Measurements from ENCODE around the gene CYB5R4. TPM values are rescaled to one million over a fixed set of nuclear protein-coding genes. Genes with fewer than 3 reads are reported as not detected.

Gene CYB5R4
- total and polyA plus RNA-seq, 2 of the 8 experiments (the other 6 are each of a cell fraction or from before 2014, with no cell fraction given), result 2.8 to 14.6 TPM

- Histone ChIP-seq H4K91ac (replicated peaks; ENCODE audit: insufficient read length, low read length) (no peak overlapping the region), H3K4me2 (ENCODE audit: insufficient read depth in 1 of 2, low read depth in 2 of 2, low read length in 2 of 2) (no peak overlapping the region), H3K23me2 (ENCODE audit: low read depth, low read length) (no peaks in the 10 kb centered on the region), H2BK120ac (replicated peaks; ENCODE audit: low read depth, low read length) (no peak overlapping the region), H4K20me1 (replicated peaks in 1 of 2; ENCODE audit: control insufficient read depth in 1 of 2, insufficient read depth in 2 of 2, low read length in 2 of 2) (no peaks in the 10 kb centered on the region), H2AFZ (ENCODE audit: low read length) (no peak overlapping the region), H3K27me3 (replicated peaks in 1 of 4; ENCODE audit: control insufficient read depth in 3 of 4, extremely low read depth in 1 of 4, insufficient read depth in 3 of 4, low read length in 3 of 4) (no peaks in the 10 kb centered on the region), H2AK5ac (ENCODE audit: low read depth, low read length) (no peak overlapping the region), H2BK12ac (ENCODE audit: low read depth, low read length) (no peak overlapping the region), H3K23ac (ENCODE audit: insufficient read length) (no peak overlapping the region), H3K4ac (replicated peaks; ENCODE audit: insufficient read length, low read depth, low read length) (no peak overlapping the region), H3K9me3 (ENCODE audit: insufficient read depth in 2 of 2, low read depth in 1 of 2, low read length in 1 of 2) (no peaks in the 10 kb centered on the region), H3K9ac (replicated peaks in 1 of 4; ENCODE audit: extremely low read depth in 1 of 4, low read depth in 3 of 4, low read length in 3 of 4) (no peak overlapping the region), H3K79me2 (ENCODE audit: control insufficient read depth in 1 of 2, insufficient read depth in 2 of 2, low read length in 2 of 2) (peaks cover 0 to 9% of the 10 kb centered on the region in 2 experiments; a peak in 2 of 4 replicates), H4K5ac (ENCODE audit: insufficient read length, low read depth, low read length) (no peak overlapping the region), H3K4me1 (replicated peaks in 1 of 4; ENCODE audit: control insufficient read depth in 3 of 4, insufficient read depth in 4 of 4, low read length in 3 of 4) (peaks cover 0 to 4% (median under 1%) of the 10 kb centered on the region in 4 experiments; a peak in 2 of 7 replicates), H3K79me1 (ENCODE audit: low read depth, low read length) (no peaks in the 10 kb centered on the region; the same call in 1 of the 2 replicates), H3K27ac (ENCODE audit: low read depth, low read length) (no peak overlapping the region), H3K36me3 (ENCODE audit: control insufficient read depth in 2 of 4, insufficient read depth in 4 of 4, low read length in 3 of 4) (no peaks in the 10 kb centered on the region), H3K4me3 (ENCODE audit: extremely low read depth in 1 of 4, insufficient read depth in 2 of 4, low read depth in 3 of 4, low read length in 4 of 4) (no peak overlapping the region), H3K14ac (ENCODE audit: insufficient read length) (no peak overlapping the region), H3K18ac (ENCODE audit: extremely low read depth, low read length) (no peak overlapping the region), H2BK15ac (ENCODE audit: low read length) (no peak overlapping the region), H2BK5ac (ENCODE audit: low read depth, low read length) (no peak overlapping the region), H3K56ac (replicated peaks; ENCODE audit: insufficient read length, low read depth, low read length) (no peak overlapping the region), H2BK20ac (ENCODE audit: low read length) (no peak overlapping the region), H4K8ac (ENCODE audit: extremely low read depth, insufficient read depth, low read length) (no peak overlapping the region)
- FAIRE-seq (no peak), DNase-seq (ENCODE audit: low read depth in 1 of 2, low spot score in 2 of 2) (no peak)
- TF ChIP-seq TAF1 (IDR thresholded peaks at IDR 0.05; ENCODE audit: low read depth, low read length), result no peak
- no peak for TF ChIP-seq SIX5 (IDR thresholded peaks at IDR 0.05; ENCODE audit: low read depth, low read length)
- WGBS, 2 experiments (ENCODE audit: extremely low coverage in 1 of 2, insufficient coverage in 1 of 2, insufficient read length in 1 of 2, insufficient replicate concordance in 2 of 2, low coverage in 1 of 2, low lambda C conversion rate in 2 of 2, missing lambda C conversion rate in 1 of 2), result 82% methylated on average over 4 of the region's 4 CpGs; no CpG with 5 or more reads in 1 of the 2 experiments
- CTCF ChIA-PET (ENCODE audit: partially characterized antibody), result interaction anchor here (0.7 to 1.9 kb wide), 5 partner anchors 9 to 346 kb away, joined by 3 to 6 read pairs (median 5); no protein-coding TSS in a partner anchor
- POLR2A ChIA-PET (ENCODE audit: partially characterized antibody), result no interaction called here
Measured at GRCh38 chr6:83879746-83880145, 20.3 kb downstream of the CYB5R4 start.
